ENCODE results near the gene DGKQ.

GRCh38 chr4:999882-1000425 lies 26.6 kb upstream of the DGKQ start:
- TF ChIP-seq CEBPG (CRISPR knock-in tag; IDR thresholded peaks at IDR 0.05) (no peak), CEBPG (tag; conservative IDR thresholded peaks at IDR 0.05 in 1 of 2, IDR thresholded peaks at IDR 0.05 in 1 of 2) (no peak), YBX1 (IDR thresholded peaks at IDR 0.05) (no peak), EP300 (IDR thresholded peaks at IDR 0.05; ENCODE audit: low read length) (no peak), MAZ (CRISPR knock-in tag; conservative IDR thresholded peaks at IDR 0.05 in 1 of 2, IDR thresholded peaks at IDR 0.05 in 1 of 2) (no peak), CEBPB (tag; IDR thresholded peaks at IDR 0.05) (no peak), ATF4 (CRISPR knock-in tag; IDR thresholded peaks at IDR 0.05) (no peak)
